Erythroblast (primary cell): ENCODE data around the gene CAMSAP1.

Source experiments
- DNase-seq, 2 experiments: peaks; one replicate each; lab custom pipeline; 2025; lab: John Stamatoyannopoulos, UW
- GATA1 ChIP-seq: IDR thresholded peaks from 2 replicates; pipeline ENCODE4 v1.6.1; 2011; ENCODE audit warnings: low read depth, mild to moderate bottlenecking, control low read depth, low read length, moderate library complexity
- POLR2A ChIP-seq: IDR thresholded peaks from 2 replicates; pipeline ENCODE4 v1.6.1; 2011; ENCODE audit warnings: mild to moderate bottlenecking, low read length

CAMSAP1 gene

GRCh38 chr9:135789838-135790291 lies 117.5 kb downstream of the CAMSAP1 start:
- DNase-seq = no peak
- TF ChIP-seq GATA1 = no peak
- no peak for TF ChIP-seq POLR2A

DNA sequence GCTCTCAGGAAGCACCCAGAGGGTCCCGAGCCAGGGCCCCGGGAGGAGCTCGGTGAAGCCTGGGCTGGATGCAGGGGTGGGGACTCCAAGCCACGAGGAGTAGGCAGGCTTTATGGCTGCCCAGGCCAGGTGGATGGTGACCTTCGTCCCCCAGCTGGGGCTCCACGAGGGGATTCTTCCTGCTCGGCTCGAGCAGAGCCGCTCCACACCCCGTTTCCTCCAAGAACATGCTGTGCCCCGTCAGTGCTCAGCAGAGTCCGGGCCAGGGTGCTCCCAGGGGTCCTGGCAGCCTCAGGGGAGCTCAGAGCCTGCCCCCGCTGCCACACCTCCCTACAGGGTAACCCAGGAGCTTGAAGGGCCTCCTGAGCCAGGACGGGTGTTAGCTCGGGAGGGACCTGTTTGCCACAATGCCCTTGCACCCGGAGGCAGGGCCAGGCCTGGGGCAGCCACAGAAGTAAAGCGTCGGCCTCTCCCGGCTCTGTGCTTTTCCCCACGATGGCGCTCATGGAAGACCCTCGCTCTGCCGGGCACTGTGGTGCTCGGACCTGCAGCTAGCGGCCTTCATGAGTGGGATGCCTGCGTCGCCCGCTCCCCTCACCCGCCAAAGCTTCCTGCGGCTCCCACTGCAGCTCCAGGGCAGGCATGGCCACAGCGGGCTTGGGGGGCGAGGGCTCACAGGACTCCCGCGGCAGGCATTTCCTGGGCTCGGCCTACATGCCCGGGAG lies 118.6 kb downstream of the CAMSAP1 start:
- no peak for DNase-seq
- no peak for TF ChIP-seq GATA1
- TF ChIP-seq POLR2A = no peak

GRCh38 chr9:135787776-135788575 lies 119.4 kb downstream of the CAMSAP1 start:
- no peak for TF ChIP-seq POLR2A
- TF ChIP-seq GATA1 = no peak
- no peak for DNase-seq

DNA sequence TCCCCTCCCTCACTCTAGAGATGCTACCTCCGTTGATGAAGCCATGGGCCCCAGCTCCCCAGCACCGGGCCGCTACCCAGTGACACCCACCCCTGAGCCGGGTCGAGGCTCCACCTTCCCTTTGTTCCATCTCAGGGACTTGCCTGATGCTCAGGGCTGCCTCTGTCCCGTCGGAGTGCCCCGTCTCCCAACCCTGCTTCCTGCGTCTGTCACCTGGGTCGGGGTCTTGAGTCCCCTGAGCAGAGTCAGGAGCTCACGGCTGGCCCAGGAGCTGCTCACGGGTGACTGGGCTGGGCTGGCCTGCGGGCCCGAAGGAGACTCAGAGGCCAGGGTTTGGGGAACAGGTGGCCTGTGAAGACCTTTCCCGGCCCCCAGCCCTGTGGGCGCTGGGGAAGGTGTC lies 120.0 kb downstream of the CAMSAP1 start:
- no peak for DNase-seq
- TF ChIP-seq POLR2A = no peak
- no peak for TF ChIP-seq GATA1

DNA sequence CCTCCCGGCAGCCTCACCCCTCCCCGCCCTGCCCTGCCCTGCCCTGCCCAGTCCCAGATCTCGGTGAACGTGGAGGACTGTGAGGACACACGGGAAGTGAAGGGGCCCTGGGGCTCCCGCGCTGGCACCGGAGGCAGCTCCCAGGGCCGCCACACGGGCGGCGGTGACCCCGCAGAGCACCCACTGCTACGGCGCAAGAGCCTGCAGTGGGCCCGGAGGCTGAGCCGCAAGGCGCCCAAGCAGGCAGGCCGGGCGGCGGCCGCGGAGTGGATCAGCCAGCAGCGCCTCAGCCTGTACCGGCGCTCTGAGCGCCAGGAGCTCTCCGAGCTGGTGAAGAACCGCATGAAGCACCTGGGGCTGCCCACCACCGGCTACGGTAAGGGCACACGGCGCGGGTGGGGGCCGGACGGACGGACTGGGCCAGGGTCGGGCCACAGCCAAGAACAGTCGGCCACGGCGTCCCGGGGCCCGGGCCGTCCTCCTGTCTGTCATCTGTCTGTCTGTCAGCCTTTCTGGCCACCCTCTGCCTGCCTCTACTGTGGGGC lies 121.1 kb downstream of the CAMSAP1 start:
- DNase-seq = no peak
- TF ChIP-seq GATA1 (no peak), POLR2A (no peak)

DNA sequence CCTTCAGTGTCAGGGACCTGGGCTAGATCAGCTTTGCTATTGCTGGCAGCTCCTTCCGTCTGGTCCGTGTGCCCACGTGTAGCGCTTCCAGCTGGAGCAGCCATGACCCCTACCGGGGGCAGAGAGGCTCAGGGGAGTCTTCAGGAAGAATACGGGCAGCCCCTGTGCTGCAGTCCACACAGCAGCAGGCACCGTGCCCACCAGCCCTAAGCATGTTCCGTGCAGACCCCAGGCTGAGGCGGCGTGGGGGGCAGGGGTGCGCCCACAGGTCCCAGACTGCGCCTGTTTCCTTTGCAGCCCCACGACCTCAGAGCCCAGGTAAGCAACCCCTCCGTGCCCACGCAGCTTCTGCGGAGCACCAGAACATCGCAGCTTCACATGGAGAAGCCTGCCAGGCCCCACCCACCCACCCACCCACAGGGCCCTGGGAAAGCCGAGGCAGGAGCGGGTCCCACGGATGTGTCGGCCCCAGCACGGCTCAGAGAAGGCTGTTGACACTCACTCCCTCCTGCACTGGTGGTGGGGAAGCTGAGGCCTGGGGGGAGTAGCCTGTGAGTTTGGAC lies 122.3 kb downstream of the CAMSAP1 start:
- DNase-seq = no peak

DNA sequence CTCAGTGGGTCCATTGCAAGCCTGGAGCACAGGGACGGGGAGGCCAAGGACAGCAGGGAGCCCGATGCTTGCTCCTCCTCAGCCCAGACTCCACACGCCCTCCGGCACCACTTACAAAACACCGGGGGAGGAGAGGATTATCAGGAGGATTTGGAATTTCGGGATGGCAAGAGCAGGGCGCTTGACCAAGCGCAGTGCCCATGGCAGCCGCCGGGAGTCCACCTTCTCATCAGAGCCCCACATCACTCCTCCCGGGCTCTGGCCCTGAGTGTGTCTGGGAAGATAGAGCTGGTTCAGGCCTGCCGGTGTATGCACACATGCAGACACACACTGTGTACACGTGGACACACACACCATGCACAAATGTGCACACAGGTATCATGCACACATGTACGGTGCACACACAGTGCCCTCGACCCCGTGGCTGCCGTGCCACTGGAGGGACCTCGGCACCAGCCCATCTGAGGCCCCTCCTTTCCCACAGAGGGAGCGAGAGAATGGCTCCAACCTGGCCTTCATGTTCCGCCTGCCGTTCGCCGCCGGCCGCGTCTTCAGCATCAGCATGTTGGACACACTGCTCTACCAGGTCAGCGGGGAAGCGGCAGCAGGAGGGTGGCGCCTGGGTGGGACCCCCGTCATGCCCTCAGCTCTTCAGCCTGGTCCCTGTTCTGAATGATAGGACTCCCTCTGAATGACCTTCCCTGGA lies 123.7 kb downstream of the CAMSAP1 start:
- TF ChIP-seq GATA1 (no peak), POLR2A (no peak)
- DNase-seq = no peak

More for the DNA sequence above, 122.3 kb downstream of the CAMSAP1 start:
- TF ChIP-seq GATA1 (no peak), POLR2A (no peak)

DNA sequence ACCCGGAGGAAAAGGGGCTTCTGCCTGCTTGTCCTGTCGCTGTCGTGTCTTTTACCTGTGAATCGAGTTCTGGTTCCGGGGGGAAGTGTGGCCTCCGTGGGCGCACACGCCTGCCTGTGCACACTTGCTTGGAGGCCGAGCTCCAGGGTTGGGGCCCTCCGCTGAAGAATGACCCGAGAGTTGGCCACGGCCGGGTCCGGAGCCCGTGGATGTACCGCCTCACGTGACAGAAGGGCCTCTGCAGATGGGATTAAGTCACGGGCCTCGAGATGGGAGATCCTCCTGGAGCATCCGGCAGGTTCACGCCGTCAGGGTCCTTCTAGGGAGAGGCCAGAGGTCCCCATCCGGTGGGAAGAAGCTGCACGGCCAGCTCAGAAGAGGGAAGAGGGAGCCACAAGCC lies 124.4 kb downstream of the CAMSAP1 start:
- TF ChIP-seq GATA1 (no peak), POLR2A (no peak)
- DNase-seq = no peak

GRCh38 chr9:135780626-135781025 lies 126.7 kb downstream of the CAMSAP1 start:
- no peak for TF ChIP-seq GATA1
- no peak for TF ChIP-seq POLR2A
- DNase-seq = no peak

DNA sequence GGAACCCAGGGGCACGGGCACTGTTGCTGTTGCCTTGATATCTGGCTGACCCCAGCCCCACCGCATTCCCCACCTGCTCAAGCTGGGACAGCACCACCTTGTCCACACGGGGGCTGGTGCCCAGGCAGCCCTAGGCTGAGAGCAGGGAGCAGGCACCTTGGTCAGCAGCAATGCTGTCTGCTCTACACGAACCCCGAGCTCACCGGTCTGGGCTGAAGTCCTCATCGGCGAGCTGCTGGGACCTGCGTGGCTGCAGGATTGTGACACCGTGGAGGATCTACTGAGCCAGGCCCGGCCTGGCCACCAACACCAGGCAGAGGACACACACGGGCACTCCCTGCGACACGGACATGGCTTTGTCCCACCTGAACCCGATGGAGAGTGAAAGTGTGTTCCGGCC lies 127.3 kb downstream of the CAMSAP1 start:
- TF ChIP-seq POLR2A = no peak
- TF ChIP-seq GATA1 = no peak
- DNase-seq = no peak

GRCh38 chr9:135779571-135779970 lies 127.8 kb downstream of the CAMSAP1 start:
- DNase-seq = no peak
- TF ChIP-seq POLR2A (no peak), GATA1 (no peak)

DNA sequence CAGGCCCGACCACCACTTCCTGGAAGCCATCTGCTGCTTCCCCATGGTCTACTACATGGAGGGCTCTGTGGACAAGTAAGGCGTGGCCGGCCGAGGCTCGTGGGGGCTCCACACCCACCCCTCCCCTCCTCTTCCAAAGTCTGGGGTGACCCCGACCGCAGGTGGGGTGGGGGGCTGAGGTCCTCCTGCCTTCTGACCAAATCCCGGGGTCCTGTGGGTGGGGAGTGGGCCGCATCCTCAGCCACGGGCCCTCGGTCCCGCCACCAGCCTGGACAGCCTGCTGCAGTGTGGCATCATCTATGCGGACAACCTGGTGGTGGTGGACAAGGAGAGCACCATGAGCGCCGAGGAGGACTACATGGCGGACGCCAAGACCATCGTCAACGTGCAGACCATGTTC lies 128.9 kb downstream of the CAMSAP1 start:
- DNase-seq = no peak
- TF ChIP-seq GATA1 (no peak), POLR2A (no peak)

- no peak for TF ChIP-seq GATA1
- TF ChIP-seq POLR2A = no peak
- DNase-seq = no peak
Measured at GRCh38 chr9:135777623-135778177, 129.6 kb downstream of the CAMSAP1 start.
